GM23338 (cell line): Measurements from ENCODE around the gene EXOC4. TPM values are rescaled to one million over a fixed set of nuclear protein-coding genes. Genes with fewer than 3 reads are reported as not detected.

Experiments
- ATAC-seq: fragments of 200-7000 bp; cut with Tn5 transposase; 3 replicates; pipeline ENCODE4 v1.9.1; 2020
- DNase-seq: peaks from one replicate; pipeline ENCODE4 v3.0.0-alpha.2; 2015; ENCODE audit warnings: low spot score
- H2AFZ ChIP-seq: fragments of 200-600 bp; sonication (generic); 2 replicates; pipeline ENCODE4 v1.8.0; 2016; ENCODE audit warnings: antibody characterized with exemption, mild to moderate bottlenecking, moderate library complexity
- H3F3A ChIP-seq: fragments of 200-600 bp; sonication (generic); replicated peaks from 2 replicates; pipeline ENCODE4 v1.8.0; 2017; ENCODE audit warnings: antibody characterized with exemption, mixed run types, low read depth
- H3K27ac ChIP-seq: fragments of 200-600 bp; sonication (generic); 2 replicates; pipeline ENCODE4 v1.6.1; 2016; ENCODE audit warnings: low read depth
- H3K27me3 ChIP-seq: fragments of 200-600 bp; sonication (generic); 2 replicates; pipeline ENCODE4 v1.8.0; 2016; ENCODE audit warnings: mild to moderate bottlenecking, mixed run types, moderate library complexity; ENCODE audit not compliant: insufficient read depth
- H3K36me3 ChIP-seq: fragments of 200-600 bp; sonication (generic); 2 replicates; pipeline ENCODE4 v1.8.0; 2016; ENCODE audit warnings: mild to moderate bottlenecking; ENCODE audit not compliant: insufficient read depth
- H3K4me1 ChIP-seq: fragments of 200-600 bp; sonication (generic); 2 replicates; pipeline ENCODE4 v1.8.0; 2016; ENCODE audit warnings: mild to moderate bottlenecking, moderate library complexity; ENCODE audit not compliant: insufficient read depth
- H3K4me2 ChIP-seq: fragments of 200-600 bp; sonication (generic); 2 replicates; pipeline ENCODE4 v1.7.1; 2017; ENCODE audit warnings: mixed run types
- H3K4me3 ChIP-seq: fragments of 200-600 bp; sonication (generic); 2 replicates; pipeline ENCODE4 v1.6.1; 2016; ENCODE audit warnings: mixed run types
- H3K79me2 ChIP-seq: fragments of 200-600 bp; sonication (generic); replicated peaks from 2 replicates; pipeline ENCODE4 v1.8.0; 2017; ENCODE audit warnings: mild to moderate bottlenecking; ENCODE audit not compliant: insufficient read depth
- H3K9me2 ChIP-seq: fragments of 200-600 bp; sonication (generic); 2 replicates; pipeline ENCODE4 v1.8.0; 2017; ENCODE audit not compliant: insufficient read depth
- H4K20me1 ChIP-seq: fragments of 200-600 bp; sonication (generic); replicated peaks from 2 replicates; pipeline ENCODE4 v1.8.0; 2017; ENCODE audit warnings: mild to moderate bottlenecking; ENCODE audit not compliant: insufficient read depth
- H3K27ac Mint-ChIP-seq: 2 replicates; pipeline ENCODE4 v1.8.0; 2020; ENCODE audit warnings: inconsistent platforms, mild to moderate bottlenecking, moderate library complexity, mixed read lengths
- H3K27me3 Mint-ChIP-seq: 3 replicates; pipeline ENCODE4 v1.8.0; 2022; ENCODE audit warnings: low read depth, mild to moderate bottlenecking, moderate library complexity, mixed read lengths, inconsistent platforms; ENCODE audit not compliant: insufficient read depth, poor library complexity
- H3K36me3 Mint-ChIP-seq: 3 replicates; pipeline ENCODE4 v1.8.0; 2021; ENCODE audit warnings: low read depth, mild to moderate bottlenecking, inconsistent platforms, moderate library complexity, mixed read lengths
- H3K4me1 Mint-ChIP-seq: 3 replicates; pipeline ENCODE4 v1.8.0; 2020; ENCODE audit warnings: mild to moderate bottlenecking, inconsistent platforms, mixed read lengths
- H3K4me3 Mint-ChIP-seq: 3 replicates; pipeline ENCODE4 v1.8.0; 2021; ENCODE audit warnings: moderate library complexity, mild to moderate bottlenecking, inconsistent platforms, mixed read lengths
- H3K9me3 Mint-ChIP-seq: 3 replicates; pipeline ENCODE4 v1.8.0; 2020; ENCODE audit warnings: moderate library complexity, mild to moderate bottlenecking, inconsistent platforms, mixed read lengths
- CREB1 ChIP-seq: fragments of 250-450 bp; sonication (Bioruptor Pico); IDR thresholded peaks from 2 replicates; pipeline ENCODE4 v1.5.0; 2020; ENCODE audit warnings: low read depth, mild to moderate bottlenecking, moderate library complexity
- EZH2 ChIP-seq: fragments of 200-600 bp; sonication (generic); IDR thresholded peaks from one replicate; pipeline ENCODE4 v1.8.0; 2017; ENCODE audit warnings: antibody characterized with exemption, mild to moderate bottlenecking, low read depth; ENCODE audit not compliant: unreplicated experiment
- EZH2phosphoT487 ChIP-seq: fragments of 200-600 bp; sonication (generic); IDR thresholded peaks from one replicate; pipeline ENCODE4 v1.8.1; 2018; ENCODE audit warnings: antibody characterized with exemption; ENCODE audit not compliant: unreplicated experiment
- JUNB ChIP-seq: IDR thresholded peaks from one replicate; pipeline ENCODE4 v1.6.1; 2016; ENCODE audit warnings: antibody characterized with exemption; ENCODE audit not compliant: unreplicated experiment
- NANOG ChIP-seq: IDR thresholded peaks from 2 replicates; pipeline ENCODE4 v1.6.1; 2016; ENCODE audit warnings: antibody characterized with exemption, borderline replicate concordance
- STAT1 ChIP-seq: IDR thresholded peaks from one replicate; pipeline ENCODE4 v1.6.1; 2016; ENCODE audit warnings: antibody characterized with exemption; ENCODE audit not compliant: unreplicated experiment
- ZNF114 ChIP-seq: fragments of 250-450 bp; sonication (Bioruptor Pico); IDR thresholded peaks from 2 replicates; pipeline ENCODE4 v1.5.0; 2020; ENCODE audit warnings: mild to moderate bottlenecking, moderate library complexity
- ZNF331 ChIP-seq: fragments of 250-450 bp; sonication (Bioruptor Pico); IDR thresholded peaks from 2 replicates; pipeline ENCODE4 v1.5.0; 2020; ENCODE audit warnings: low read depth, mild to moderate bottlenecking, moderate library complexity
- polyA plus RNA-seq: library from polyadenylated mRNA; unstranded; fragments of >200 nt; fragmentation: Nextera tagmentation; extraction: Ambion mirVana; gene quantifications from 2 replicates; pipeline ENCODE4 v1.2.1, GENCODE V29; 2016
- total RNA-seq: library from RNA; depleted of rRNA; stranded (reverse); fragments of >200 nt; shearing (Covaris generic); gene quantifications from 2 replicates; pipeline ENCODE4 v1.2.3, GENCODE V29; 2014
- TF ChIP-seq, protein P1 (sequence below): fragments of 250-450 bp; sonication (Bioruptor Pico); IDR thresholded peaks from 2 replicates; pipeline ENCODE4 v1.5.0; 2020; ENCODE audit warnings: mild to moderate bottlenecking, moderate library complexity
- TF ChIP-seq, protein P2 (sequence below): IDR thresholded peaks from one replicate; pipeline ENCODE4 v1.6.1; 2018; ENCODE audit warnings: antibody characterized with exemption; ENCODE audit not compliant: unreplicated experiment
- TF ChIP-seq, protein P3 (sequence below): IDR thresholded peaks from 2 replicates; pipeline ENCODE4 v1.6.1; 2016; ENCODE audit warnings: antibody characterized with exemption
- TF ChIP-seq, protein P4 (sequence below), 2 experiments: fragments of 200-600 bp in 1 of 2; sonication (generic) in 1 of 2; conservative IDR thresholded peaks; 2 replicates each; pipeline versions ENCODE4 v1.5.1 to v1.6.1; 2016 to 2017; ENCODE audit warnings: antibody characterized with exemption in 2 of 2, low read depth in 2 of 2, mild to moderate bottlenecking in 2 of 2, moderate library complexity in 1 of 2

EXOC4 gene
- total and polyA plus RNA-seq, 2 experiments from 2014 or later, result 37.5 to 52.7 TPM

DNA sequence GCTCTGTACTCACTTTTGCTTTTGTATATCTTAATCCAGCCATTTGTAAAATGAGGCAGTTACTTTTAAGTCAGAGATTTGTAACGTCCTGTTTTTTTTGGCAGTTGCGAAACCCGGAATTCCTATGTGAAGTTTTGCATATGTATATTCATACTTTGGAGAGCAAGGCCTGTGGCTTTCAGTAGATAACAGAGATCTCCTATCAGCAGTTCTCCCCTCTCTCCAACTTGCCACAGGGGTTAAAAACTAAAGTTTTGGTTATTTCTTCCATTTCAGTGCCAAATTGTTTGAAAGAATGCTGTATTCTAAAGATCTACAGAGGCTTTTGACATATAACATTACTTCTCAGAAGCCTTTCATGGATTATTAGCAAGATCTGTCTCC is 102.4 kb downstream of the EXOC4 start:
- Histone ChIP-seq H3K27ac (0 out of 2 replicates have a peak overlapping the region, but pooled peaks have one; percentile 77), H3K4me1 (peaks cover 40% of the 10 kb centered on the region), H3F3A (no peaks in the 10 kb centered on the region), H3K79me2 (peaks cover 29% of the 10 kb centered on the region), H3K4me3 (no peak overlapping the region), H3K27me3 (no peaks in the 10 kb centered on the region), H3K36me3 (peaks cover 4% of the 10 kb centered on the region; the same call in 1 of the 2 replicates), H4K20me1 (no peaks in the 10 kb centered on the region), H2AFZ (no peak overlapping the region), H3K4me2 (peak overlapping the region; percentile 10), H3K9me2 (no peaks in the 10 kb centered on the region)
- no peak overlapping the region for H3K4me3 Mint-ChIP-seq
- H3K4me1 Mint-ChIP-seq, result peaks cover 44% of the 10 kb centered on the region
- H3K27ac Mint-ChIP-seq, result peak overlapping the region; percentile 93; the same call in 1 of the 2 replicates
- no peak; the same call in 2 of the 3 replicates for ATAC-seq
- H3K27me3 Mint-ChIP-seq, result peaks cover 8% of the 10 kb centered on the region
- H3K36me3 Mint-ChIP-seq, result peaks cover 31% of the 10 kb centered on the region
- peak; percentile 28 for DNase-seq
- peaks cover 17% of the 10 kb centered on the region for H3K9me3 Mint-ChIP-seq
- TF ChIP-seq, protein P1, sequence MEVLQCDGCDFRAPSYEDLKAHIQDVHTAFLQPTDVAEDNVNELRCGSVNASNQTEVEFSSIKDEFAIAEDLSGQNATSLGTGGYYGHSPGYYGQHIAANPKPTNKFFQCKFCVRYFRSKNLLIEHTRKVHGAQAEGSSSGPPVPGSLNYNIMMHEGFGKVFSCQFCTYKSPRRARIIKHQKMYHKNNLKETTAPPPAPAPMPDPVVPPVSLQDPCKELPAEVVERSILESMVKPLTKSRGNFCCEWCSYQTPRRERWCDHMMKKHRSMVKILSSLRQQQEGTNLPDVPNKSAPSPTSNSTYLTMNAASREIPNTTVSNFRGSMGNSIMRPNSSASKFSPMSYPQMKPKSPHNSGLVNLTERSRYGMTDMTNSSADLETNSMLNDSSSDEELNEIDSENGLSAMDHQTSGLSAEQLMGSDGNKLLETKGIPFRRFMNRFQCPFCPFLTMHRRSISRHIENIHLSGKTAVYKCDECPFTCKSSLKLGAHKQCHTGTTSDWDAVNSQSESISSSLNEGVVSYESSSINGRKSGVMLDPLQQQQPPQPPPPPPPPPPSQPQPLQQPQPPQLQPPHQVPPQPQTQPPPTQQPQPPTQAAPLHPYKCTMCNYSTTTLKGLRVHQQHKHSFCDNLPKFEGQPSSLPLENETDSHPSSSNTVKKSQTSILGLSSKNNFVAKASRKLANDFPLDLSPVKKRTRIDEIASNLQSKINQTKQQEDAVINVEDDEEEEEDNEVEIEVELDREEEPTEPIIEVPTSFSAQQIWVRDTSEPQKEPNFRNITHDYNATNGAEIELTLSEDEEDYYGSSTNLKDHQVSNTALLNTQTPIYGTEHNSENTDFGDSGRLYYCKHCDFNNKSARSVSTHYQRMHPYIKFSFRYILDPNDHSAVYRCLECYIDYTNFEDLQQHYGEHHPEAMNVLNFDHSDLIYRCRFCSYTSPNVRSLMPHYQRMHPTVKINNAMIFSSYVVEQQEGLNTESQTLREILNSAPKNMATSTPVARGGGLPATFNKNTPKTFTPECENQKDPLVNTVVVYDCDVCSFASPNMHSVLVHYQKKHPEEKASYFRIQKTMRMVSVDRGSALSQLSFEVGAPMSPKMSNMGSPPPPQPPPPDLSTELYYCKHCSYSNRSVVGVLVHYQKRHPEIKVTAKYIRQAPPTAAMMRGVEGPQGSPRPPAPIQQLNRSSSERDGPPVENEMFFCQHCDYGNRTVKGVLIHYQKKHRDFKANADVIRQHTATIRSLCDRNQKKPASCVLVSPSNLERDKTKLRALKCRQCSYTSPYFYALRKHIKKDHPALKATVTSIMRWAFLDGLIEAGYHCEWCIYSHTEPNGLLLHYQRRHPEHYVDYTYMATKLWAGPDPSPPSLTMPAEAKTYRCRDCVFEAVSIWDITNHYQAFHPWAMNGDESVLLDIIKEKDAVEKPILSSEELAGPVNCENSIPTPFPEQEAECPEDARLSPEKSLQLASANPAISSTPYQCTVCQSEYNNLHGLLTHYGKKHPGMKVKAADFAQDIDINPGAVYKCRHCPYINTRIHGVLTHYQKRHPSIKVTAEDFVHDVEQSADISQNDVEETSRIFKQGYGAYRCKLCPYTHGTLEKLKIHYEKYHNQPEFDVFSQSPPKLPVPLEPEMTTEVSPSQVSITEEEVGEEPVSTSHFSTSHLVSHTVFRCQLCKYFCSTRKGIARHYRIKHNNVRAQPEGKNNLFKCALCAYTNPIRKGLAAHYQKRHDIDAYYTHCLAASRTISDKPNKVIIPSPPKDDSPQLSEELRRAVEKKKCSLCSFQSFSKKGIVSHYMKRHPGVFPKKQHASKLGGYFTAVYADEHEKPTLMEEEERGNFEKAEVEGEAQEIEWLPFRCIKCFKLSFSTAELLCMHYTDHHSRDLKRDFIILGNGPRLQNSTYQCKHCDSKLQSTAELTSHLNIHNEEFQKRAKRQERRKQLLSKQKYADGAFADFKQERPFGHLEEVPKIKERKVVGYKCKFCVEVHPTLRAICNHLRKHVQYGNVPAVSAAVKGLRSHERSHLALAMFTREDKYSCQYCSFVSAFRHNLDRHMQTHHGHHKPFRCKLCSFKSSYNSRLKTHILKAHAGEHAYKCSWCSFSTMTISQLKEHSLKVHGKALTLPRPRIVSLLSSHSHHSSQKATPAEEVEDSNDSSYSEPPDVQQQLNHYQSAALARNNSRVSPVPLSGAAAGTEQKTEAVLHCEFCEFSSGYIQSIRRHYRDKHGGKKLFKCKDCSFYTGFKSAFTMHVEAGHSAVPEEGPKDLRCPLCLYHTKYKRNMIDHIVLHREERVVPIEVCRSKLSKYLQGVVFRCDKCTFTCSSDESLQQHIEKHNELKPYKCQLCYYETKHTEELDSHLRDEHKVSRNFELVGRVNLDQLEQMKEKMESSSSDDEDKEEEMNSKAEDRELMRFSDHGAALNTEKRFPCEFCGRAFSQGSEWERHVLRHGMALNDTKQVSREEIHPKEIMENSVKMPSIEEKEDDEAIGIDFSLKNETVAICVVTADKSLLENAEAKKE, result no peak
- TF ChIP-seq NANOG (no peak), CREB1 (no peak), JUNB (no peak), ZNF331 (no peak), STAT1 (no peak), ZNF114 (CRISPR knock-in tag) (no peak), EZH2 (no peak), EZH2phosphoT487 (no peak)
- TF ChIP-seq, protein P2, sequence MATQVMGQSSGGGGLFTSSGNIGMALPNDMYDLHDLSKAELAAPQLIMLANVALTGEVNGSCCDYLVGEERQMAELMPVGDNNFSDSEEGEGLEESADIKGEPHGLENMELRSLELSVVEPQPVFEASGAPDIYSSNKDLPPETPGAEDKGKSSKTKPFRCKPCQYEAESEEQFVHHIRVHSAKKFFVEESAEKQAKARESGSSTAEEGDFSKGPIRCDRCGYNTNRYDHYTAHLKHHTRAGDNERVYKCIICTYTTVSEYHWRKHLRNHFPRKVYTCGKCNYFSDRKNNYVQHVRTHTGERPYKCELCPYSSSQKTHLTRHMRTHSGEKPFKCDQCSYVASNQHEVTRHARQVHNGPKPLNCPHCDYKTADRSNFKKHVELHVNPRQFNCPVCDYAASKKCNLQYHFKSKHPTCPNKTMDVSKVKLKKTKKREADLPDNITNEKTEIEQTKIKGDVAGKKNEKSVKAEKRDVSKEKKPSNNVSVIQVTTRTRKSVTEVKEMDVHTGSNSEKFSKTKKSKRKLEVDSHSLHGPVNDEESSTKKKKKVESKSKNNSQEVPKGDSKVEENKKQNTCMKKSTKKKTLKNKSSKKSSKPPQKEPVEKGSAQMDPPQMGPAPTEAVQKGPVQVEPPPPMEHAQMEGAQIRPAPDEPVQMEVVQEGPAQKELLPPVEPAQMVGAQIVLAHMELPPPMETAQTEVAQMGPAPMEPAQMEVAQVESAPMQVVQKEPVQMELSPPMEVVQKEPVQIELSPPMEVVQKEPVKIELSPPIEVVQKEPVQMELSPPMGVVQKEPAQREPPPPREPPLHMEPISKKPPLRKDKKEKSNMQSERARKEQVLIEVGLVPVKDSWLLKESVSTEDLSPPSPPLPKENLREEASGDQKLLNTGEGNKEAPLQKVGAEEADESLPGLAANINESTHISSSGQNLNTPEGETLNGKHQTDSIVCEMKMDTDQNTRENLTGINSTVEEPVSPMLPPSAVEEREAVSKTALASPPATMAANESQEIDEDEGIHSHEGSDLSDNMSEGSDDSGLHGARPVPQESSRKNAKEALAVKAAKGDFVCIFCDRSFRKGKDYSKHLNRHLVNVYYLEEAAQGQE, result no peak
- TF ChIP-seq, protein P3, sequence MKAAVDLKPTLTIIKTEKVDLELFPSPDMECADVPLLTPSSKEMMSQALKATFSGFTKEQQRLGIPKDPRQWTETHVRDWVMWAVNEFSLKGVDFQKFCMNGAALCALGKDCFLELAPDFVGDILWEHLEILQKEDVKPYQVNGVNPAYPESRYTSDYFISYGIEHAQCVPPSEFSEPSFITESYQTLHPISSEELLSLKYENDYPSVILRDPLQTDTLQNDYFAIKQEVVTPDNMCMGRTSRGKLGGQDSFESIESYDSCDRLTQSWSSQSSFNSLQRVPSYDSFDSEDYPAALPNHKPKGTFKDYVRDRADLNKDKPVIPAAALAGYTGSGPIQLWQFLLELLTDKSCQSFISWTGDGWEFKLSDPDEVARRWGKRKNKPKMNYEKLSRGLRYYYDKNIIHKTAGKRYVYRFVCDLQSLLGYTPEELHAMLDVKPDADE, result no peak
- TF ChIP-seq, protein P4, sequence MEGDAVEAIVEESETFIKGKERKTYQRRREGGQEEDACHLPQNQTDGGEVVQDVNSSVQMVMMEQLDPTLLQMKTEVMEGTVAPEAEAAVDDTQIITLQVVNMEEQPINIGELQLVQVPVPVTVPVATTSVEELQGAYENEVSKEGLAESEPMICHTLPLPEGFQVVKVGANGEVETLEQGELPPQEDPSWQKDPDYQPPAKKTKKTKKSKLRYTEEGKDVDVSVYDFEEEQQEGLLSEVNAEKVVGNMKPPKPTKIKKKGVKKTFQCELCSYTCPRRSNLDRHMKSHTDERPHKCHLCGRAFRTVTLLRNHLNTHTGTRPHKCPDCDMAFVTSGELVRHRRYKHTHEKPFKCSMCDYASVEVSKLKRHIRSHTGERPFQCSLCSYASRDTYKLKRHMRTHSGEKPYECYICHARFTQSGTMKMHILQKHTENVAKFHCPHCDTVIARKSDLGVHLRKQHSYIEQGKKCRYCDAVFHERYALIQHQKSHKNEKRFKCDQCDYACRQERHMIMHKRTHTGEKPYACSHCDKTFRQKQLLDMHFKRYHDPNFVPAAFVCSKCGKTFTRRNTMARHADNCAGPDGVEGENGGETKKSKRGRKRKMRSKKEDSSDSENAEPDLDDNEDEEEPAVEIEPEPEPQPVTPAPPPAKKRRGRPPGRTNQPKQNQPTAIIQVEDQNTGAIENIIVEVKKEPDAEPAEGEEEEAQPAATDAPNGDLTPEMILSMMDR (conservative IDR thresholded peaks at IDR 0.05; ENCODE audit: low read depth in 2 of 2), result no peak
